Retinal pigment epithelial cell (primary cell): ENCODE results near the gene HSDL2.
A peak's percentile ranks its signal among the peaks of the same experiment; 100 is the strongest.

Experiments used
- DNase-seq: peaks from one replicate; pipeline ENCODE4 v3.0.0-alpha.2; 2010; ENCODE audit warnings: low read depth
- H3K4me3 ChIP-seq: 2 replicates; pipeline ENCODE4 v1.5.1; 2011; ENCODE audit warnings: mild to moderate bottlenecking, low read length, control low read depth, moderate library complexity
- CTCF ChIP-seq: conservative IDR thresholded peaks from 2 replicates; pipeline ENCODE4 v1.5.1; 2011; ENCODE audit warnings: low read depth, low read length, control low read depth, inconsistent platforms

HSDL2 gene

GRCh38 chr9:112377684-112378327 lies 2.1 kb upstream of the HSDL2 start:
- DNase-seq: no peak
- TF ChIP-seq CTCF: no peak
- no peak overlapping the region for H3K4me3 ChIP-seq

DNA sequence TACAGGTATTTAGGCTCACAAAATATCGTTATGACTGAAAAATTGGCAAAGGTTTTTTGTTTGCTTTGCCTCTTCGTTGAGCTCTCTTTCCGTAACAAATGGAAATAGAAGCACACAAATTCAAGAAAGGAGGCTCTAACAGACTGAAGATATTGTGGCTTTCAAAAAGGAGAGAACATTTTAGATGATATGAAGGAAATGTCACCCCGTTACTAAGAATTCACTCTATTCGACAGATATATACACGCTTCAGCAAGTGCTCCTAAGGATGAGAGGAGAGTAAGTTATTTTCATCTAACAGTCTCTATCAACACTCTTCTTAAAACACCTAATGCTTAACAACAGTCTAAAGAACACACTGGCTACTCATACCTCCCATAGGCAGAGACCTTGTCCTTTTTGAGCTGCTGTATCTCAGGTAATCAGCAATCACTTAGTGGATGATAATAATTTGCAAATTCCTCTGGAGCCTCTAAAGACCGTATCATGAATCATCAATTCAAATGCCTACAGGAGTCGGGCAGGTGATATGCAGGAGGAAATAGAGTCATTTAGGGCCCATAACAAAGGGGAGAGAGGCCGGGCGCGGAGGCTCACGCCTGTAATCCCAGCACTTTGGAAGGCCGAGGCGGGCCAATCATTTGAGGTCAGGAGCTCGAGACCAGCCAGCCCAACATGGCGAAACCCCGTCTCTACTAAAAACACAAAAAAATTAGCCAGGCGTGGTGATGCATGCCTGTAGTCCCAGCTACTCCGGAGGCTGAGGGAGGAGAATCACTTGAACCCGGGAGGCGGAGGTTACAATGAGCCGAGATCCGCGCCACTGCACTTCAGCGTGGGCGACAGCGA lies 1.4 kb upstream of the HSDL2 start:
- no peak for TF ChIP-seq CTCF
- no peak for DNase-seq
- peak overlapping the region; percentile 92 for H3K4me3 ChIP-seq

DNA sequence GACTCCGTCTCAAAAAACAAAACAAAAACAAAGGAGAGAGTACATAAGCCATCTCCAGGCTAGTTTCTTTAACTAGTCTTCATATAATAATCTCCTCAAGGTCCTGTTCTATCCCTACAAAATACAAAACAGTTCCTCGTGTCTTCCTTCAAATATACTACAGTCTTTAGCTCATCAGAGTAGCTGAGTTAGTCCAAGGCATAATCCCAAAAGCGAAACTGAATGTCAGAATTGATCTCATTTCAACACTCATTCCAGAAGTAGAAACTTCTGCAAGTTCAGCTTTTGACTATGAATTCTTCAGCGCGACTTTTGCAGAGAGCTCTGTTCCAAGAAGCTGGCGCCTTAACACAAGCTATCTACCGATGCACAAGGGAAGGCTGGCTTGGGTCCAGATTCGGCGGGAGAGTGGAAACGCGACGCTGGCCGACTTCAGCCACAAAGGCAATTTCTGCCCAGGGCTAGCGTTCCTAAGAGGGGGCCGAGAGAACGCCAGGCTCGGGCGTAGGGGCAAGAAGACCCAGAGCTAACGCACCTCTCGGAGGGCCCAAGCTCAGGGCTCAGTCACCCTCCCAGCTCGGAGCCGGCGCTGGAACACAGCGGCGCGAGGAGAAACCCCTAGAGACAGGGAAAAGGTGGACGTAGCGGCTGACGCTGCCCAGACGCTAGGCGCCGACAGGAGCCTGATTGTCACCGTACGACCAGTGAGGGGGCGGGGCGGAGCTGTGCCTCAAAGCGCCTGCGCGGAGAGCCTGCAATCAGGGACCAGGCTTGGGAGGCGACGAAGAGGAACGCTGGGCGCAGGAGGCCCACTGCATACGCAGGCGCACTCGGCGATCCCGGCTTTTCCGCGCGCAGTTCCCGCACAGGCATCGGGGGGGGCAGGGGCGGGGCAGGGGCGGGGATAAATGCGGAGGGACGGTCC lies 469 bp upstream of the HSDL2 start:
- no peak for TF ChIP-seq CTCF
- peak; percentile 93 for DNase-seq
- H3K4me3 ChIP-seq: peak overlapping the region; percentile 92

DNA sequence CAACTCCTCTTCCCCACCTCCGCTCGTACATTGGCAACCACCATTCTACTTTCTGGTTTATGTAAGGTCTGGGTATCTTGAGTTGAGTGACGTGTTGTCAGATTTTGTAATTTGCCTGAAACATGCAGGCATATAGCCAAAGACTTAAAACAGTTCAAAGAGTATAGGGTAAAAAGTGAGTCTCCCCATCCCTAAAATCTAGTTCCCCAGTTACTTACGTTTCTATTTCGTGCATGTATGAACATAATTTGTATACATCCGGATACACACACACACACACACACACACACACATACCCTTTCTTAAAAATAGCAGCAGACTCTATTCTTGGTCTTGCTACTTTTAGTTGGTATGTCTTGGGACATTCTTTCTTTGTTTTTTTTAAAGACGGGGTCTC lies 915 bp downstream of the HSDL2 start:
- no peak for DNase-seq
- H3K4me3 ChIP-seq: peak overlapping the region; percentile 92
- TF ChIP-seq CTCF: no peak

DNA sequence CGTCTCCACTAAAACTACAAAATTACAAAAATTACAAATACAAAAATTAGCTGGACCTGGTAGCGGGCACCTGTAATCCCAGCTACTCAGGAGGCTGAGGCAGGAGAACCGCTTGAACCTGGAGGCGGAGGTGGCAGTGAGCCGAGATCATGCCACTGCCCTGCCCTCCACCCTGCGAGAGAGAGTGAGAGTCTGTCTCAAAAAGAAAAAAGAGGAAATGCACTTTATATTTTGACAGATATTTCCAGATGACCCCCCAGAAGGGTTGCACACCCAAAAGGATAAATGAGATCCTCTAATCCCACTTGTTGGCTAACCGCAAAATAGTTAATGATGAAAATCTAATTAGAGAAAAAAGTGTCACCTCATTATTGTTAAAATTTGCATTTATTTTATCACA lies 2.2 kb downstream of the HSDL2 start:
- TF ChIP-seq CTCF: no peak
- no peak for DNase-seq
- no peak overlapping the region for H3K4me3 ChIP-seq

- TF ChIP-seq CTCF: no peak
- DNase-seq: no peak
- no peak overlapping the region for H3K4me3 ChIP-seq
Measured at GRCh38 chr9:112382501-112383364, 2.8 kb downstream of the HSDL2 start.
